GM18868 (cell line): Measurements from ENCODE around the gene CALY.

Experiments used
- ATAC-seq: cut with Tn5 transposase; IDR thresholded peaks from one replicate; pipeline ENCODE4 v1.9.1; 2021; ENCODE audit warnings: mild to moderate bottlenecking, moderate library complexity; ENCODE audit not compliant: unreplicated experiment

CALY gene

GRCh38 chr10:133366751-133367150, 30.1 kb upstream of the CALY start:
- ATAC-seq = no peak

GRCh38 chr10:133366130-133366478, 29.4 kb upstream of the CALY start:
- ATAC-seq = no peak

GRCh38 chr10:133365461-133366129, 28.9 kb upstream of the CALY start:
- no peak for ATAC-seq

GRCh38 chr10:133364645-133365431, 28.1 kb upstream of the CALY start:
- no peak for ATAC-seq

- ATAC-seq = no peak
These were observed 26.1 kb upstream of the CALY start for GRCh38 chr10:133362846-133363245.

GRCh38 chr10:133361773-133362441, 25.2 kb upstream of the CALY start:
- ATAC-seq = peak; percentile 33

GRCh38 chr10:133361227-133361626, 24.5 kb upstream of the CALY start:
- ATAC-seq = no peak

GRCh38 chr10:133359972-133360610, 23.4 kb upstream of the CALY start:
- no peak for ATAC-seq

GRCh38 chr10:133359554-133359971, 22.9 kb upstream of the CALY start:
- ATAC-seq = no peak

GRCh38 chr10:133358925-133359310, 22.2 kb upstream of the CALY start:
- no peak for ATAC-seq

- ATAC-seq = no peak
These were observed 21.6 kb upstream of the CALY start for GRCh38 chr10:133358162-133358924.

GRCh38 chr10:133357285-133358161, 20.8 kb upstream of the CALY start, which contains the start of gene FUOM:
Gene FUOM (minus strand): TSS chr10:133358019. CDS start chr10:133358007, 12 bp downstream.
- ATAC-seq = peak; percentile 79

GRCh38 chr10:133356549-133357284, 20.0 kb upstream of the CALY start:
- no peak for ATAC-seq

GRCh38 chr10:133355991-133356390, 19.3 kb upstream of the CALY start:
- no peak for ATAC-seq

- ATAC-seq = no peak
These were observed 18.6 kb upstream of the CALY start for GRCh38 chr10:133355266-133355665.

- ATAC-seq = no peak
These were observed 18.1 kb upstream of the CALY start for GRCh38 chr10:133354672-133355240.

- no peak for ATAC-seq
These were observed 17.4 kb upstream of the CALY start for GRCh38 chr10:133353988-133354605.
